Hepatic stellate cell (primary cell): ENCODE data around the gene MSRB1.

ENCODE experiments used
- DNase-seq: peaks from one replicate; pipeline ENCODE4 v3.0.0; 2011; ENCODE audit warnings: low spot score

MSRB1 gene

GRCh38 chr16:1895949-1896675, 46.9 kb downstream of the MSRB1 start:
- no peak for DNase-seq

- DNase-seq, result no peak
Measured at GRCh38 chr16:1895068-1895467, 47.9 kb downstream of the MSRB1 start.

GRCh38 chr16:1890708-1891050, 52.3 kb downstream of the MSRB1 start:
- no peak for DNase-seq

GRCh38 chr16:1890024-1890707, 52.8 kb downstream of the MSRB1 start:
- no peak for DNase-seq
